ENCODE measurements around the gene CFAP99.
"Not testable (repeated sequence)": the region's sequence is repeated elsewhere in the genome, so short reads cannot be mapped to it uniquely, and the experiment has no call there.

CFAP99 gene

GRCh38 chr4:2449511-2450392, 31.0 kb downstream of the CFAP99 start:
- DNase-seq, result no peak

- no peak for DNase-seq
Observed at GRCh38 chr4:2450394-2451035, 31.8 kb downstream of the CFAP99 start.

GRCh38 chr4:2451036-2451520, 32.3 kb downstream of the CFAP99 start:
- DNase-seq, result no peak

GRCh38 chr4:2451821-2452785, 33.3 kb downstream of the CFAP99 start:
- no peak for DNase-seq

- DNase-seq, result no peak
Observed at GRCh38 chr4:2457481-2458295, 38.9 kb downstream of the CFAP99 start.

- no peak for DNase-seq
Observed at GRCh38 chr4:2458546-2459491, 40.1 kb downstream of the CFAP99 start.

- no peak for DNase-seq
Observed at GRCh38 chr4:2459589-2460349, 41.0 kb downstream of the CFAP99 start.

- no peak for DNase-seq
Observed at GRCh38 chr4:2461246-2461960, 42.6 kb downstream of the CFAP99 start.

- peak; percentile 66 for DNase-seq
Observed at GRCh38 chr4:2462218-2462991, 43.6 kb downstream of the CFAP99 start.

- DNase-seq, result no peak
Observed at GRCh38 chr4:2462992-2463762, 44.4 kb downstream of the CFAP99 start.

GRCh38 chr4:2465032-2465431, 46.3 kb downstream of the CFAP99 start:
- DNase-seq, result no peak

GRCh38 chr4:2465544-2465943, 46.8 kb downstream of the CFAP99 start:
- not testable (repeated sequence) for DNase-seq

- peak; percentile 98 for DNase-seq
Observed at GRCh38 chr4:2468456-2469191, 49.9 kb downstream of the CFAP99 start, which contains the start of gene RNF4. Gene RNF4 (plus strand): TSS chr4:2469106. CDS start chr4:2490494, 21,388 bp downstream.

GRCh38 chr4:2469192-2469984, 50.6 kb downstream of the CFAP99 start:
- peak; percentile 78 for DNase-seq

GRCh38 chr4:2470791-2471190, 52.0 kb downstream of the CFAP99 start:
- DNase-seq, result no peak

- no peak for DNase-seq
Observed at GRCh38 chr4:2472187-2472586, 53.4 kb downstream of the CFAP99 start.
